ENCODE measurements around the gene PTPN22.

Gene PTPN22

GRCh38 chr1:113793878-113794834 is 77.4 kb downstream of the PTPN22 start:
- no peak for DNase-seq

- no peak for DNase-seq
These were observed 78.5 kb downstream of the PTPN22 start for GRCh38 chr1:113792986-113793385.

- no peak for DNase-seq
These were observed 79.0 kb downstream of the PTPN22 start for GRCh38 chr1:113792471-113792870.

GRCh38 chr1:113788802-113789201 is 82.7 kb downstream of the PTPN22 start:
- no peak for DNase-seq

GRCh38 chr1:113787663-113788062 is 83.8 kb downstream of the PTPN22 start:
- no peak for DNase-seq

- no peak for DNase-seq
These were observed 85.4 kb downstream of the PTPN22 start for GRCh38 chr1:113786069-113786468.

- no peak for DNase-seq
These were observed 87.3 kb downstream of the PTPN22 start for GRCh38 chr1:113784104-113784779.

GRCh38 chr1:113783254-113784103 is 88.0 kb downstream of the PTPN22 start:
- DNase-seq, result no peak

- DNase-seq, result no peak
These were observed 89.1 kb downstream of the PTPN22 start for GRCh38 chr1:113782406-113782805.

- no peak for DNase-seq
These were observed 91.0 kb downstream of the PTPN22 start for GRCh38 chr1:113780374-113781146.

GRCh38 chr1:113779542-113779941 is 92.0 kb downstream of the PTPN22 start:
- no peak for DNase-seq

- DNase-seq, result no peak
These were observed 94.0 kb downstream of the PTPN22 start for GRCh38 chr1:113777561-113777960.

GRCh38 chr1:113770031-113770430 is 101.5 kb downstream of the PTPN22 start:
- DNase-seq, result no peak

- DNase-seq, result no peak
These were observed 101.9 kb downstream of the PTPN22 start for GRCh38 chr1:113769601-113769970.

- no peak for DNase-seq
These were observed 102.5 kb downstream of the PTPN22 start for GRCh38 chr1:113768916-113769600.

GRCh38 chr1:113765306-113766230 is 105.9 kb downstream of the PTPN22 start:
- DNase-seq, result no peak
